Activated CD4-positive, alpha-beta T cell treated with anti-CD3 and anti-CD28 coated beads for 4 hours (primary cell): ENCODE results near the gene RHEBL1.

ENCODE experiments used
- DNase-seq, 2 donors: peaks; one replicate each; pipeline ENCODE4 v3.0.0-alpha.2; 2020

Gene RHEBL1

DNA sequence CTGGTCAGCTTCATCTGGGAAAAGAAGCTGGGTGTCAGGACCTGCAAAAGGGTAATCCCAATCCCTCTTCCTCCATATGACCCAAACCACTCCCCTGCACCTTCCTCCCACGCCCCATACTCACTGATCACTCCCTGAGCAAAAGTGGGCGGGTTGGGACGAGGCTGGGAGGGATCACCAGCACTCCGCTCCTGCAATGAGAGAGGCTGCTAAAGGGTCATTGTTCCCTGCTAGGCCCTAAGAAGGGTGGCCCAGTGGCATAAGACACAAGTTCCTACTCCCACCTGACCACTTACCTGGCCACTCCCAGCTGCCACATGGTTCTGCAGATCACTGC is 35.5 kb downstream of the RHEBL1 start:
- DNase-seq, result no peak

DNA sequence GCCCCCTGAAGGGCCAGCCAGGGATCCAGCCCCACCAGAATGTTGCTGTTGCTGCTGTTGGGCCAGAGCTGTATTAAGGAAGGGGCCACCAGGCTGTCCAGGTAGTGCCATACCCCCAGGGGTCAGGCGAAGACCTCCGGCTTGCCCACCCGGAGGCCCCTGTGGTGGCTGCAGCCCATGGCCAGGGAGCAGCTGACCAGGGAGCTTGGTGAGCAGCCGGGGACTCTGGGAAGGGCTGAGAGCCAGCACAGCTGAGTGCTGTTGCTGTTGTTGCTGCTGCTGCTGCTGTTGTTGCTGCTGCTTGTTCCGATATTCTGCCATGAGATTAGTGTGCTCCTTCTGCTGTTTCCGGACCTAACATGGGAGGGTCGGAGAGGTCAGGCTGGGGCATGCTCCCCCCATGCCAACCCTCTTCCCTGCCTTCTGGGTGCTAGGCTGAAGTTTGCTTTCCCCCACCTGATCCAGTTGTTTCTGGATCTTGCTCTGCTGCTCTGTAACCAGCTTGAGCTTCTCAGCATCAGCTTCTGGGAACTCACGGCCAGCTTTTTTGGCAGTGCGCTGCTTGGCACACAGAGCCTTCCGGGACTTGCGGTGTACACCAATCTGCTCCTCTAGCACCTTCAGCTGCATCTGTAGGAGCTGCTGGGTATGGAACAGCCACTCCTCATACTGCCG is 36.0 kb downstream of the RHEBL1 start:
- DNase-seq, result no peak

GRCh38 chr12:49032679-49033447 is 36.9 kb downstream of the RHEBL1 start:
- DNase-seq, result no peak

DNA sequence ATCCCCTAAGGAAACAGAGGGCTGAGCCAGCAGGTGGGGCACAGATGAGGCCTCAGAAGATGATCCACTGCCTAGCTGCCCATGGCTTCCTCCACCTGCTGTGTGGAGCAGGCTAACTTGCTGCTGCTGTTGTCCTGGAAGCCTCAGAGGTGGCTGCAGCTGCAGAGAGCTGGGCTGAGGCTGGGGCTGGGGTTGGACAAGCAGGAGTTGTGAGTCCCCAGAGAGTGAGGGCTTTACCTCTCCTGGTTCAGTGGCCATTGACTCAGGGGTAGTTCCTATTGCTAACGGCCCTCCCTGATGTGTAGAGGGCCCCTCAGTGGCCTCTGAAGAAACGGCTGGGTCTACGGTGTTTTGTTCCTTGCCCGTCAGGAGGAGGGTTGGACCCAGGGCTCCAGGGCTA is 37.5 kb downstream of the RHEBL1 start:
- DNase-seq, result no peak

DNA sequence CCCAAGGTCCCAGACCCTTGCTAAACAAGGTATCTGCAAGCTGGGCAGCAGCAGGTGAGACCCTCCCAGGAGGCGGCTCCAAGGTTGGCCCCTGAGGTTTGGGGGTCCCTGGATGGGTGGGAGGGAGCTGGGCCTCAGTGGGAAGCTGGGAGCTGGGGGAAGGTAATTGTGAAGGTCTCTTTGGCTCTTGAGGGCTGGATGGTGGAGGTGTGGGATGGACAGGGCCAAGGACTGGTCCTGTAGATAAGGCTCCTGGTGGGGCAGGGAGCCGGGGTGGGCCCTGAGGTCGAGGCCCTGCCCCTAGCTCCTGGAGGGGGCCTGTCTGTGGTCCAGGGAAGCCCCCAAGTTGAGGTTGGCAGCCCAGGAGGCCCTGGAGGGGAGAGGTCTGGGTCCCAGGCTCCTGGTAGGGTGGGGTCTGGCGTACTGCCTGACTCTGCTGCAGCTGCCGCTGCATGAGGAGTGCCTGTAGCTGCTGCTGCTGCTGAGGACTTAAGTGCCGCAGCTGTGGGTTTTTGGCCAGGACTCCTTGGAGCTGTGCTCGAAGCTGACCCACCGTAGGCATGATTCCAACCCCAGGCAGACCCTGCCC is 38.1 kb downstream of the RHEBL1 start:
- no peak for DNase-seq

- no peak for DNase-seq
These were observed 38.8 kb downstream of the RHEBL1 start for GRCh38 chr12:49030714-49031572.

GRCh38 chr12:49030119-49030518 is 39.7 kb downstream of the RHEBL1 start:
- DNase-seq, result no peak

GRCh38 chr12:49028666-49029275 is 41.0 kb downstream of the RHEBL1 start:
- no peak for DNase-seq

DNA sequence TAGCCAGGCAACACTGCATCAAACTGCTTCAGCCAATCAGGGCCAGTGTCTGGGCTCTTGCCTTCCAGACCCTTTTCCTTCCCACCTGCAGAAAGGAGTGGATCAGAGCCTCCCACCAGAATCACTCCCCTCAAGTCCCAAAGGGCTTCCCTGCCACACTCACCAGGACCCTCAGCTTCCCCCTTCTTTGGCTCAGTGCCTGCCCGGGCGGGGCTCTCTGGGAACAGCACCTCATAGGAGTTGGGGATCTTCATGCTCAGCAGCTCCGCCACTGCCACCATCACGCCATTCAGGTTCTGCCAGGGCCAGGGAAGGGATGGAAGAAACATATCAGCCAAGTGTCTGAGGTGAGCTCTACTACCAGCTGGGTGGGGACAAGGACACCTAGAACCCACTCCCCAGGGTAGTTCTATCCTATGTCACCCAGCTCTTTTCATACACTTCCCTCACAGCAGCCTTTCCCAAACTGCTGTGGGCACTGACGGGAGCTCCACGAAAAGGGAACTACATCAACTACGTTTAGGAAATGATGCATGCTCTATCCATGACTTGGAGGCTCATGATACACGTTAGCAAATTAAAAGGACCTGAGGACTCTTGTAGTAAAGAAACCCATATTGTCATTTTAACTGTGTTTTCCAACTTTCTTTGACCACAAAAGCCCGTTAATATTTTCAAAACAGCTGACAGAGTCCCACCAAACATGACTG is 41.8 kb downstream of the RHEBL1 start:
- DNase-seq, result no peak

- DNase-seq, result no peak
These were observed 42.9 kb downstream of the RHEBL1 start for GRCh38 chr12:49026678-49027480.

- DNase-seq, result no peak
These were observed 43.7 kb downstream of the RHEBL1 start for GRCh38 chr12:49026101-49026500.

DNA sequence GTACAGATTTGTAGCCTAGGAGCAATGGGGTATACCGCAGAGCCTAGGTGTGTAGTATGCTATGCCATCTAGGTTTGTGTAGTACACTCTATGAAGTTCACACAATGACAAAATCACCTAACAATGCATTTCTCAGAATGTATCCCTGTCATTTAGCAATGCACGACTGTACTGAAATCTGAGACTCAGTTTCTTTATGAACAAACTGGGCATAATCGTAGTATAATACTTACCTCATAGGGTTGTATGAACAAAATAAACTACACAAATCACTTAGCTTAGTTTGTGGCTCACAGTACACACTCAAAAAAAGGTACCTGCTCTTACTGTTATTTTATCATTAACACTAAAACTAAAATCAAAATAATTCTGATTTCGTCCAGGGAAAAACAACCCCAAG is 44.3 kb downstream of the RHEBL1 start:
- DNase-seq, result no peak

- DNase-seq, result no peak
These were observed 45.2 kb downstream of the RHEBL1 start for GRCh38 chr12:49024543-49024942.

- DNase-seq, result no peak
These were observed 46.0 kb downstream of the RHEBL1 start for GRCh38 chr12:49023812-49024211.

DNA sequence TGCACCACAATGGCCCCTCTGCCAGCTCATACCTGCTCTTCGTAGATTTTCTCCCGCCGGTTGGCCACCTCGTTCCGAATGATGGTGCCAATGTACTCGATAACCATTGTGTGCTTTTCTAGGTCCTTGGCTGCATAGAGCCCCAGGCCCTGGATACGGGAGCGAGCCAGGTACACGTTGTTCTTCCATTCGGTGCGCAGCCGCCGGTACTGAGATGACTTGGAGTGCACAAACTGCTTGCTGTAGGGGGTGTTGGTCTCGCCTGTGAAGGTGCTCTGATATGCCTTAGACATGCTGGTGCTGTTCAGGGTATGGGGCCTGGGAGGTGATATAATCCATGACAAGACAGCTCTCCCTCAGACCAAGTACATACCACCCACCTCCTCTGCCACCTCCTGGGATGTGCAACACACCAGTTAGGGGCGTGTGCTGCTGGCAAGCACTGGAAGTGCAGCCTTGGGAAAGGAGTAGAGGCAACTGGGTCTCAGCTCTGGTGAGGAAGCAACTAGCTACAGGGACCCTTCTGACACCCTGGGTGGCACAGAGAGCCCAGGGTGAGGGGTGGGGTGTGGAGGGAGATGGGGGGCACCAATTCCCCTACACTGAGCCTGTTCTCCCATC is 47.1 kb downstream of the RHEBL1 start:
- no peak for DNase-seq

DNA sequence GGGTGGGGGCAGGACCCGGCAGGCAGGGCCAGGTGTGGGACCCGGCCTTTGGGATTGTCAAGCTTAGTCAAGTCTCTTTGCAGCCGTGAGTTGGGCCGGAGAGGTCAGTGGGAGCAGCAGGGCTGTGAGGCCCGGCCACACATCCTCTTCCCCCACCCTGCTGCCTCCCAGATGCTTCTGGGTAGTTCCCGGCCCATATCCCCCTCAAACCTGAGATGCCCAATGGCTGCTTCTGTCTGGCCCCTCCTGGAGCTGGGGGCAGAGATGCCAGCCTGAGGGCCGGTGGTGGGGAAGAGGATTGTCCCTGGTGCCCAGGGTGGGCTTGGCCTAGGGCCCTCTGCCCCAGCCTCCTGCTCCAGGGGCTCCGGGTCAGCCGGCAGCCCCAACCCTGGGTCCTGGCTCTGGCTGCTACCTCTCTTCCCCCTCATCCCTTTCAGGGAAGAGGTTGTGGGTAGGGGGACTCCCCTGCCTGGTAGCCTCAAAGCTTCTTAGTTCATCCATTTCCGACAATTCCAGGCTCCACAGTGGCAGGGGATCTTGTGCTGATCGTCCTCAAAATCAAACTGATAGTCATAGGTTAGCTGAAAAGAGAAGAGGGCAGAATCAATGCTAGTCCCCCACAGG is 48.4 kb downstream of the RHEBL1 start:
- DNase-seq, result no peak

DNA sequence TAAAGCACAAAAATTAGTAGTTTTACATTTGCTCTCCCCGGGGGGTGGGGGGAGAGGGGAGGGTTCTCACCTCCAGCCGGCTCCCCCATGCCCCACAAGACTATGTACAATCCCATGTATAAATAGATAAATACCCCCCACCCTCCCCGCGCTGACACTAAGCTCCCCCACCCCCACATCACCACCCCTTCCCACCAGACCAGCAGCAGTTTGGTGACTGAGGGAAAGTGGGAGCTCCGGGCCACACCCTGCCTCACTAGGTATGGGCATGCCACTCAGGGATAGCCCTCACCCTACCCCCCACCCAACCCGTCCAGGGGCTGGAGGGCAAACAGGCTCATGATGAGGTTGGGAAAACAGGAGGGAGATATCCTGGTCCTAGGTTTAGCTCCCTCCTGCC is 49.3 kb downstream of the RHEBL1 start:
- DNase-seq, result no peak

GRCh38 chr12:49019443-49020324 is 50.1 kb downstream of the RHEBL1 start:
- DNase-seq, result peak; percentile 25 to 33

DNA sequence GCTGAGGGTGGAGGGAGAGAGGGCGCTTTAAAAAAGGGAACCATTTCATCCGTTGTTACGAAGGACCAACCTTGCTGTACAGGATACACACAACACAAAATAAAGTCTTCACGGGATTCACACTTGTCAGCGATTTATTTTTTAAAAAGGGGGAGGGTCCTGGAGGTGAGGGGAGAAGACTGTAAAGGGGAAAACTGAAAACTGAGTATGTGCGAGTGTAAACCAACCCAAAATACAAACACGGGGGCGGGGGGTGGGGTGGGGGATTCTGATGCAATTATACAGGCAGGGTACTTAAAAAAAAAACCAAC is 50.7 kb downstream of the RHEBL1 start:
- no peak for DNase-seq
